ENCODE data around the gene RPS19BP1.
A peak's percentile ranks its signal among the peaks of the same experiment; 100 is the strongest.

DNA sequence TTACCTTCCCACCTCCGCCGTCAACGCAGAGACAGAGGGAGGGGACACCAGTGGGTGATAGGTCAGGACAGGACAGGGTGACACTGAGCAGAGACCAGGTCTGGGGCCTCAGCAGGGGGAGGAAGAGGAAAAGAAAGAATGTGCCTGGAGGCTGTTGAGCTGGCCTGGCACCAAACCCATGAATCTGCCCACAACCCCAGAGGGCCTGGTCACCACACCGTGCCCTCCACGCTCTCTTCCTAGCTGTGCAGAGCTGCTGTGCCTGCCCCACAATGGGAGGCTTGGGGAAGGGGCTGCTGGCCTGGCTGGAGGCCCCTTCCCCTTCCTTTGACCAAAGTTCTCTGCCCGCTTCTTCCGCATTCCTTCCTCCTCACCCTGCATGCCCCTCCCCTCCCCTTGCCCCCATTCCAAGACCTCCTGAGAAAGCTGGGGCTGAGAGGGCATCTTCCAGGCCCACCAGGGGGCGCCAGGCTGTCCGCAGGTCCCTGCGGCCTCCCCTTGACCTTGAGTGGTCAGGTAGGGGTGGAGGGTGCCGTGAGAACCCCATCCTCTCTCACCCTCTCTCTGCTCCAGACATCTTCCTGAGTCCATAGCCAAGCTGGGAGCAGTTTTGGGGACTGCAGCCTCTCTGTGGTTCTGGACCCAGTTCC lies 27.0 kb upstream of the RPS19BP1 start:
- TF ChIP-seq, protein P1, sequence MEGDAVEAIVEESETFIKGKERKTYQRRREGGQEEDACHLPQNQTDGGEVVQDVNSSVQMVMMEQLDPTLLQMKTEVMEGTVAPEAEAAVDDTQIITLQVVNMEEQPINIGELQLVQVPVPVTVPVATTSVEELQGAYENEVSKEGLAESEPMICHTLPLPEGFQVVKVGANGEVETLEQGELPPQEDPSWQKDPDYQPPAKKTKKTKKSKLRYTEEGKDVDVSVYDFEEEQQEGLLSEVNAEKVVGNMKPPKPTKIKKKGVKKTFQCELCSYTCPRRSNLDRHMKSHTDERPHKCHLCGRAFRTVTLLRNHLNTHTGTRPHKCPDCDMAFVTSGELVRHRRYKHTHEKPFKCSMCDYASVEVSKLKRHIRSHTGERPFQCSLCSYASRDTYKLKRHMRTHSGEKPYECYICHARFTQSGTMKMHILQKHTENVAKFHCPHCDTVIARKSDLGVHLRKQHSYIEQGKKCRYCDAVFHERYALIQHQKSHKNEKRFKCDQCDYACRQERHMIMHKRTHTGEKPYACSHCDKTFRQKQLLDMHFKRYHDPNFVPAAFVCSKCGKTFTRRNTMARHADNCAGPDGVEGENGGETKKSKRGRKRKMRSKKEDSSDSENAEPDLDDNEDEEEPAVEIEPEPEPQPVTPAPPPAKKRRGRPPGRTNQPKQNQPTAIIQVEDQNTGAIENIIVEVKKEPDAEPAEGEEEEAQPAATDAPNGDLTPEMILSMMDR (IDR thresholded peaks at IDR 0.05): peak; percentile 65
- TF ChIP-seq EZH2 (IDR thresholded peaks at IDR 0.05): no peak
